GM12892 (cell line): ENCODE measurements around the gene TMEM125.

Experiments
- POLR2A ChIP-seq: IDR thresholded peaks from 2 replicates; pipeline ENCODE4 v1.6.1; 2011; ENCODE audit warnings: low read depth, low read length, control low read depth
- POLR2AphosphoS5 ChIP-seq: IDR thresholded peaks from 2 replicates; pipeline ENCODE4 v1.6.1; 2011; ENCODE audit warnings: low read depth, low read length, control low read depth

DNA sequence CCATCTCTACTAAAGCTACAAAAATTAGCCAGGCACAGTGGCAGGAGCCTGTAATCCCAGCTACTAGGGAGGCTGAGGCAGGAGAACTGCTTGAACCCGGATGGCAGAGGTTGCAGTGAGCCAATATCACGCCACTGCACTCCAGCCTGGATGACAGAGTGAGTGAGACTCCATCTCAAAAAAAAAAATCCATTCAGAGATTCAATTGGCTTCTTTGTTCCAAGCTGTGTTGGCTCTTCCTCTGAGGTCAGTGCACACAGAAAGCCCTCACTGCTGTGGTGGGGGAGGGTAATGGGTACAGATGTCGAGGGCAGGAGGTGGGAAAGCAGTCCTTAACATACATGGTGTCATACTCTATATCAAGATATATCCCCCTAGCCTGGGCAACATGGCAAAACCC, 45.7 kb downstream of the TMEM125 start:
- TF ChIP-seq POLR2AphosphoS5 (no peak), POLR2A (no peak)
